SU-DHL-6 (cell line): ENCODE measurements around the gene ADAMTS15.

Source experiments
- H2AFZ ChIP-seq: fragments of 200-600 bp; sonication (generic); 2 replicates; pipeline ENCODE4 v1.6.1; 2014; ENCODE audit warnings: low read depth, mild to moderate bottlenecking, moderate library complexity, mixed read lengths, antibody characterized with exemption, low read length; ENCODE audit not compliant: severe bottlenecking
- H3F3A ChIP-seq: fragments of 200-600 bp; shearing (Covaris generic); 2 replicates; pipeline ENCODE4 v1.6.0; 2016; ENCODE audit warnings: antibody characterized with exemption, mild to moderate bottlenecking; ENCODE audit not compliant: insufficient read depth
- H3K27ac ChIP-seq: fragments of 200-600 bp; sonication (generic); 2 replicates; pipeline ENCODE4 v1.5.1; 2016; ENCODE audit warnings: low read depth, mild to moderate bottlenecking, low read length, moderate library complexity, mixed read lengths
- H3K27me3 ChIP-seq: fragments of 200-600 bp; sonication (generic), shearing (Covaris generic); 2 replicates; pipeline ENCODE4 v1.6.0; 2014; ENCODE audit warnings: mild to moderate bottlenecking, low read length
- H3K36me3 ChIP-seq: fragments of 200-600 bp; sonication (generic); 2 replicates; pipeline ENCODE4 v1.6.1; 2014; ENCODE audit warnings: mild to moderate bottlenecking, low read length, mixed read lengths
- H3K4me2 ChIP-seq: fragments of 300-600, 200-600 bp; shearing (Covaris generic), sonication (generic); 2 replicates; pipeline ENCODE4 v1.6.0; 2014; ENCODE audit warnings: low read length, low read depth, mild to moderate bottlenecking; ENCODE audit not compliant: poor library complexity, severe bottlenecking
- H3K4me3 ChIP-seq: fragments of 200-600 bp; sonication (generic); 2 replicates; pipeline ENCODE4 v1.5.1; 2014; ENCODE audit warnings: antibody characterized with exemption, low read length, mild to moderate bottlenecking, mixed read lengths; ENCODE audit not compliant: insufficient read depth, poor library complexity, severe bottlenecking
- H3K79me2 ChIP-seq: fragments of 200-600 bp; sonication (generic); 2 replicates; pipeline ENCODE4 v1.6.1; 2014; ENCODE audit warnings: mild to moderate bottlenecking, low read length, moderate library complexity; ENCODE audit not compliant: insufficient read depth
- H3K9ac ChIP-seq: fragments of 200-600 bp; sonication (generic); 2 replicates; pipeline ENCODE4 v1.7.0; 2014; ENCODE audit warnings: mild to moderate bottlenecking, low read length
- H3K9me2 ChIP-seq: fragments of 200-600 bp; sonication (generic); replicated peaks from 2 replicates; pipeline ENCODE4 v1.6.1; 2014; ENCODE audit warnings: low read length; ENCODE audit not compliant: insufficient read depth
- H3K9me3 ChIP-seq: fragments of 200-600 bp; sonication (generic); 2 replicates; pipeline ENCODE4 v1.6.1; 2014; ENCODE audit warnings: low read length, mixed read lengths; ENCODE audit not compliant: insufficient read depth
- H4K20me1 ChIP-seq: fragments of 200-600 bp; sonication (generic); 2 replicates; pipeline ENCODE4 v1.6.1; 2014; ENCODE audit warnings: low read depth, mild to moderate bottlenecking, antibody characterized with exemption, low read length, moderate library complexity, mixed read lengths
- EZH2phosphoT487 ChIP-seq: fragments of 200-600 bp; sonication (generic), shearing (Covaris generic); conservative IDR thresholded peaks from 2 replicates; pipeline ENCODE4 v1.6.1; 2018; ENCODE audit warnings: mild to moderate bottlenecking, antibody characterized with exemption, low read length, moderate library complexity, mixed read lengths
- TF ChIP-seq, protein P1 (sequence below): fragments of 200-600 bp; sonication (generic); IDR thresholded peaks from one replicate; pipeline ENCODE4 v1.5.1; 2017; ENCODE audit warnings: antibody characterized with exemption, mild to moderate bottlenecking, low read length, moderate library complexity; ENCODE audit not compliant: insufficient read depth, poor library complexity, severe bottlenecking

Gene ADAMTS15

DNA sequence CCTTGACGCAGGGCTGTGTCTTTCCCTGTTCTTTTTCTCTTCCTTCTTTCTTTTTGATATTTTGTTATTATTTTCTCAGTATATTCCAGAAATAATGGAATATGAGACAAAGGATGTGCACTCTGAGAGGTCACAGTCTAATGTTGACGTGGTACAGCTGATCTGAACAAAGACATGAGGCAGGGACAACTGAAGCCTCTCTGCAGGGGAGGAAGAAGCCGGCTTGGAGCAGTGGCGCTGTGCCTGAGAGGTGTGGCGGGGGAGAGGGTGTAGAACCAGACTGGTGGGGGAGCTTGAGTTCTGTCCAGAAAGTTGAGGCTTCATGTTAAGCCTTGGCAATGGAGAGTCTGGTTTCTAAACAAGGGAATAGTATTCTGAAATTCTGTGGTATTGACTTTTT is 34.7 kb downstream of the ADAMTS15 start:
- Histone ChIP-seq H3K4me2 (no peak overlapping the region), H3K27me3 (no peaks in the 10 kb centered on the region), H3K9me3 (no peaks in the 10 kb centered on the region), H3K27ac (no peak overlapping the region), H3F3A (no peaks in the 10 kb centered on the region), H3K4me3 (no peak overlapping the region), H3K9me2 (no peaks in the 10 kb centered on the region), H3K36me3 (no peaks in the 10 kb centered on the region), H3K79me2 (no peaks in the 10 kb centered on the region), H4K20me1 (no peaks in the 10 kb centered on the region), H3K9ac (no peak overlapping the region), H2AFZ (no peak overlapping the region)
- TF ChIP-seq EZH2phosphoT487: no peak
- TF ChIP-seq, protein P1, sequence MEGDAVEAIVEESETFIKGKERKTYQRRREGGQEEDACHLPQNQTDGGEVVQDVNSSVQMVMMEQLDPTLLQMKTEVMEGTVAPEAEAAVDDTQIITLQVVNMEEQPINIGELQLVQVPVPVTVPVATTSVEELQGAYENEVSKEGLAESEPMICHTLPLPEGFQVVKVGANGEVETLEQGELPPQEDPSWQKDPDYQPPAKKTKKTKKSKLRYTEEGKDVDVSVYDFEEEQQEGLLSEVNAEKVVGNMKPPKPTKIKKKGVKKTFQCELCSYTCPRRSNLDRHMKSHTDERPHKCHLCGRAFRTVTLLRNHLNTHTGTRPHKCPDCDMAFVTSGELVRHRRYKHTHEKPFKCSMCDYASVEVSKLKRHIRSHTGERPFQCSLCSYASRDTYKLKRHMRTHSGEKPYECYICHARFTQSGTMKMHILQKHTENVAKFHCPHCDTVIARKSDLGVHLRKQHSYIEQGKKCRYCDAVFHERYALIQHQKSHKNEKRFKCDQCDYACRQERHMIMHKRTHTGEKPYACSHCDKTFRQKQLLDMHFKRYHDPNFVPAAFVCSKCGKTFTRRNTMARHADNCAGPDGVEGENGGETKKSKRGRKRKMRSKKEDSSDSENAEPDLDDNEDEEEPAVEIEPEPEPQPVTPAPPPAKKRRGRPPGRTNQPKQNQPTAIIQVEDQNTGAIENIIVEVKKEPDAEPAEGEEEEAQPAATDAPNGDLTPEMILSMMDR: no peak

DNA sequence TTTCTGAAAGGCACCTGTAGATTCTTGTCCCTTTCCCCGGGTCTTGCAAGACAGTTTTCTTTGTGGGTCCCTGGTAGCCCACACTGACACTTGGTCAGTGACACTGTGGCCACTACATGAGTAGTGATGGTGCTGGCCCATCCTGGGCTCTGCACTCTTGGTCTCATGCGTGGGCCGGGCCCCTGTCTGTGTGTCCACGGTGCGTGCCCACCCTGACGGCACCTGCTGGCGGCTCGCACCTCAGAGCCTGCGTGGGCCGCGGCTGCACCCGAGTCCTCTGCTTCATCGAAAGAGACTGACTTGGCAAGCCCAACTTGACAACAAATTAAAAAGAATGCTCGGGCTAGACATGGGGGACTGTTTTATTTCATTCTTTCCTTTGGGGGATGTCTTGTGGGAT is 37.5 kb downstream of the ADAMTS15 start:
- no peak overlapping the region for H3K9ac ChIP-seq
- H3K9me3 ChIP-seq: no peaks in the 10 kb centered on the region
- no peaks in the 10 kb centered on the region for H3K27me3 ChIP-seq
- H3K9me2 ChIP-seq: no peaks in the 10 kb centered on the region
- no peaks in the 10 kb centered on the region for H3F3A ChIP-seq
- no peak overlapping the region for H2AFZ ChIP-seq
- TF ChIP-seq, protein P1: no peak
- no peak for TF ChIP-seq EZH2phosphoT487
- H3K27ac ChIP-seq: no peak overlapping the region
- no peak overlapping the region for H3K4me2 ChIP-seq
- H3K79me2 ChIP-seq: no peaks in the 10 kb centered on the region
- H3K4me3 ChIP-seq: no peak overlapping the region
- H4K20me1 ChIP-seq: no peaks in the 10 kb centered on the region
- no peaks in the 10 kb centered on the region for H3K36me3 ChIP-seq

DNA sequence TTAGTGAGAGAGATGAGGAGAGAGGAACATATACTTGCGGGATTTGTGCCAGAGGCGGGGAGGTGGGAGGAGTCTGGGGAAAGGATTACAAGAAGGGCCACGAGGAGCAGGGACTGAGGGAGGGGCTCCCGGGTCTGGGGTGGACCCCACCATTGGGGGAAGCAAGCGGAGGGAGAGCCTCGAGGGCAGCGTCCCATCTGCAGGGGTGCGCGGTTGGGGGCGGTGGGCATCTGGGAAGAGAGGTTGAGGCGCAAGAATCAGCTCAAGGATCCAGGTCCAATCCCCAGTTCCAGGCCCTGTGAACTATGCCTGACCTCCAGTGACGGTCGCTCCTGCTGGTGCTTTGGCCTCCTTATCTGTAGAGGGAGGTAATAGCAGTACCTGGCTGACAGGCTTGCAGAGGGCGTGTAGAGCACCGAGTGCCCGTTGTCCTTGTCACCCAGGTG is 38.0 kb downstream of the ADAMTS15 start:
- Histone ChIP-seq H3K79me2 (no peaks in the 10 kb centered on the region), H3F3A (no peaks in the 10 kb centered on the region), H2AFZ (no peak overlapping the region), H4K20me1 (no peaks in the 10 kb centered on the region), H3K27ac (no peak overlapping the region), H3K9me2 (no peaks in the 10 kb centered on the region), H3K36me3 (no peaks in the 10 kb centered on the region), H3K9ac (no peak overlapping the region), H3K4me3 (no peak overlapping the region), H3K27me3 (no peaks in the 10 kb centered on the region), H3K9me3 (no peaks in the 10 kb centered on the region), H3K4me2 (no peak overlapping the region)
- no peak for TF ChIP-seq EZH2phosphoT487
- TF ChIP-seq, protein P1: no peak
